Measurements from ENCODE around the gene NSG2.

- no peak for TF ChIP-seq CTCF (IDR thresholded peaks at IDR 0.05)
- TF ChIP-seq ZFX (IDR thresholded peaks at IDR 0.05; ENCODE audit: borderline replicate concordance): no peak
Measured at GRCh38 chr5:174073122-174073660, 27.7 kb downstream of the NSG2 start.
